Fibroblast of lung (primary cell): ENCODE data around the gene WDCP.

Experiments used
- EZH2 ChIP-seq: IDR thresholded peaks from 2 replicates; pipeline ENCODE4 v1.5.1; 2012; ENCODE audit warnings: low read length, control low read depth, mild to moderate bottlenecking; ENCODE audit errors: missing control alignments
- TF ChIP-seq, protein P1 (sequence below), 2 donors: IDR thresholded peaks in 1 of 2; conservative IDR thresholded peaks in 1 of 2; 1 replicate in 1 of 2; 2 replicates in 1 of 2; pipeline ENCODE4 v1.5.1; 2011 to 2012; ENCODE audit warnings: low read length in 2 of 2, control low read depth in 1 of 2, inconsistent platforms in 1 of 2, low read depth in 1 of 2, mild to moderate bottlenecking in 1 of 2

DNA sequence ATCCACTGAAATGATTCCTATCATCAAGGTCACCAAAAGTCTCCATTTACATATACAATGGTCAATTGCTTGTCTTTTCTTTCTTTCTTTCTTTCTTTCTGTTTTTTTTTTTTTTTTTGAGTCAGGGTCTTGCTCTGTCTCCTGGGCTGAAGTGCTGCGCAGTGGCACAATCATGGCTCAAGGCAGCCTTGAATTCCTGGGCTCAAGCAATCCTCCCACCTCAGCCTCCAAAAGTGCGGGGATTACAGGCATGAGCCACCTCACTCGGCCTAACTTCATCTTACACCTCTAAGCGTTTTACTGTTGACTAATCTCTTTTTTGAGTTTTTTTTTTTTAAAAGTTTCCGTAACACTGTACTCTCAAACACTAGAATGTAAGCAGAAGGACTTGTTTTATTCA, 28.1 kb upstream of the WDCP start:
- no peak for TF ChIP-seq EZH2
- TF ChIP-seq, protein P1, sequence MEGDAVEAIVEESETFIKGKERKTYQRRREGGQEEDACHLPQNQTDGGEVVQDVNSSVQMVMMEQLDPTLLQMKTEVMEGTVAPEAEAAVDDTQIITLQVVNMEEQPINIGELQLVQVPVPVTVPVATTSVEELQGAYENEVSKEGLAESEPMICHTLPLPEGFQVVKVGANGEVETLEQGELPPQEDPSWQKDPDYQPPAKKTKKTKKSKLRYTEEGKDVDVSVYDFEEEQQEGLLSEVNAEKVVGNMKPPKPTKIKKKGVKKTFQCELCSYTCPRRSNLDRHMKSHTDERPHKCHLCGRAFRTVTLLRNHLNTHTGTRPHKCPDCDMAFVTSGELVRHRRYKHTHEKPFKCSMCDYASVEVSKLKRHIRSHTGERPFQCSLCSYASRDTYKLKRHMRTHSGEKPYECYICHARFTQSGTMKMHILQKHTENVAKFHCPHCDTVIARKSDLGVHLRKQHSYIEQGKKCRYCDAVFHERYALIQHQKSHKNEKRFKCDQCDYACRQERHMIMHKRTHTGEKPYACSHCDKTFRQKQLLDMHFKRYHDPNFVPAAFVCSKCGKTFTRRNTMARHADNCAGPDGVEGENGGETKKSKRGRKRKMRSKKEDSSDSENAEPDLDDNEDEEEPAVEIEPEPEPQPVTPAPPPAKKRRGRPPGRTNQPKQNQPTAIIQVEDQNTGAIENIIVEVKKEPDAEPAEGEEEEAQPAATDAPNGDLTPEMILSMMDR (conservative IDR thresholded peaks at IDR 0.05 in 1 of 2, IDR thresholded peaks at IDR 0.05 in 1 of 2; ENCODE audit: low read depth in 1 of 2, low read length in 2 of 2) = no peak
